Immature natural killer cell (primary cell): ENCODE data around the gene IGFL3. TPM values are rescaled to one million over a fixed set of nuclear protein-coding genes. Genes with fewer than 3 reads are reported as not detected.
A peak's percentile ranks its signal among the peaks of the same experiment; 100 is the strongest.
"Not testable (repeated sequence)": the region's sequence is repeated elsewhere in the genome, so short reads cannot be mapped to it uniquely, and the experiment has no call there.

Experiments
- DNase-seq, 3 donors: peaks; one replicate each; pipeline ENCODE4 v3.0.0; 2022; ENCODE audit warnings: mixed read lengths in 1 of 3
- H3K27ac Mint-ChIP-seq, 6 donors: one replicate each; pipeline ENCODE4 v1.8.0; 2020; ENCODE audit warnings: mixed read lengths in 6 of 6, mild to moderate bottlenecking in 5 of 6, inconsistent platforms in 4 of 6, moderate library complexity in 3 of 6
- H3K27me3 Mint-ChIP-seq, 3 donors: one replicate each; pipeline ENCODE4 v1.8.0; 2020 to 2021; ENCODE audit warnings: low read depth in 3 of 3, mild to moderate bottlenecking in 3 of 3, mixed read lengths in 3 of 3, moderate library complexity in 3 of 3, inconsistent platforms in 1 of 3
- H3K36me3 Mint-ChIP-seq, 3 donors: one replicate each; pipeline ENCODE4 v1.8.0; 2020; ENCODE audit warnings: mixed read lengths in 3 of 3, inconsistent platforms in 2 of 3, mild to moderate bottlenecking in 2 of 3
- H3K4me1 Mint-ChIP-seq, 2 donors: one replicate each; pipeline ENCODE4 v1.8.0; 2020; ENCODE audit warnings: inconsistent platforms in 2 of 2, mild to moderate bottlenecking in 2 of 2, mixed read lengths in 2 of 2, moderate library complexity in 1 of 2
- H3K4me3 Mint-ChIP-seq, 5 donors: one replicate each; pipeline ENCODE4 v1.8.0; 2020; ENCODE audit warnings: mild to moderate bottlenecking in 5 of 5, mixed read lengths in 5 of 5, inconsistent platforms in 3 of 5, moderate library complexity in 3 of 5
- H3K9me3 Mint-ChIP-seq, 6 donors: one replicate each; pipeline ENCODE4 v1.8.0; 2020; ENCODE audit warnings: mild to moderate bottlenecking in 6 of 6, mixed read lengths in 6 of 6, inconsistent platforms in 4 of 6, moderate library complexity in 3 of 6
- polyA plus RNA-seq, 3 donors: library from polyadenylated mRNA; unstranded; fragments of 300-500 nt; fragmentation: Illumina TruSeq; gene quantifications; one replicate each; pipeline ENCODE4 v1.2.3, GENCODE V29; 2021

IGFL3 gene
- polyA plus RNA-seq, 3 donors from 2014 or later = not detected

DNA sequence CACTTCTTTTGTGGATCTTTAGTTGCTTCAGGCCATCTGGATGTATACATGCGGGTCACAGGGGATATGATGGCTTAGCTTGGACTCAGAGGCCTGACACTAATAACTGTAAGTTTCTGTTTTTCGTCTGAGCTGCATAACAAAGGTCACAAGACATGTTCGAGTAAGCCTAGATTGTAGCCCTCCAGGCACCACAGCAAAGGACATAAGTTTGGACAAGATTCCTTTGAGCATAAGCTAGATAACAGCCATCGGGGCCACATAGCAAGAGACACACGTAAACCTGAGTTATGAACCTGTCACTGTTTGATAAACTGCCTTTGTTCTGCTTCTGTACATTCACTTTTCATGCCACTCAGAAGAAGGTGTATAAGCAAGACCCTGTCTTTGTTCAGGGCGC is 14.6 kb downstream of the IGFL3 start:
- no peaks in the 10 kb centered on the region for H3K9me3 Mint-ChIP-seq
- no peaks in the 10 kb centered on the region for H3K4me1 Mint-ChIP-seq
- no peak overlapping the region for H3K4me3 Mint-ChIP-seq
- no peak for DNase-seq
- peaks cover 2 to 5% (median 5%) of the 10 kb centered on the region in 3 donors for H3K27me3 Mint-ChIP-seq
- no peaks in the 10 kb centered on the region for H3K36me3 Mint-ChIP-seq
- H3K27ac Mint-ChIP-seq = no peak overlapping the region

DNA sequence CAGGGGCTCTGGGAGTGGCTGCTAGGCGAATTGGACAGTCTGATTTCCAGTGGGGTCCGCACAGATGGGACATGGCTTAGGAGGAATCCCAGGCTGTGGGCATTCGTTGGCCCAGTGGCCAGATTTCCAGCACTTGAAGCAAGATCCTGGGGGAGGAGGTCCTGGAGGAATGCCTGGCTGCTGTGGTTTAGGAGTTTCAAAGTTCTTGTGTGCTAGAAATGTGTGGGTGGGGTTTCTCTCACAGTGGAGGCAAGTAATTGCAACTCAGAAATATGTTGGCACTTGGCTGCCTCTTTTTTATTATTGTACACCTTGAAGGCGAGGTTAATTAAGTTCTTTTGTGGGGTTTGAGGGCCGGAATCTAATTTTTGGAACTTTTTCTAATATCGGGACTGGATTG is 17.1 kb downstream of the IGFL3 start:
- no peak overlapping the region for H3K27ac Mint-ChIP-seq
- no peaks in the 10 kb centered on the region for H3K4me1 Mint-ChIP-seq
- H3K4me3 Mint-ChIP-seq = no peak overlapping the region
- peaks cover 0 to 5% (median 5%) of the 10 kb centered on the region in 3 donors for H3K27me3 Mint-ChIP-seq
- no peaks in the 10 kb centered on the region for H3K9me3 Mint-ChIP-seq
- H3K36me3 Mint-ChIP-seq = no peaks in the 10 kb centered on the region
- no peak for DNase-seq

DNA sequence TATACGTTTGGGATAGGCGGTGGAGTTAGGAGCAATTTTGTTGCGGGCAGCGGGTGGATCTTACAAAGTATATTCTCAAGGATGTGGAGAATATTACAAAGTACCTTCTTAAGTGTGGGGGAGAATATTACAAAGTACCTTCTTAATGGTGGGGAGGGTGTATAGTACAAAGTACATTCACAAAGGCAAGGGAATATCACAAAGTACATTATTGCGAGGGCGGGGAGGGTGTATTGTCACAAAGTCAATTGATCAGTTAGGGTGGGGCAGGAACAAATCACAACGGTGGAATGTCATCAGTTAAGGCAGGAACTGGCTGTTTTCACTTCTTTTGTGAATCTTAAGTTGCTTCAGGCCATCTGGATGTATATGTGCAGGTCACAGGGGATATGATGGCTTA is 22.2 kb downstream of the IGFL3 start:
- not testable (repeated sequence) for H3K4me1 Mint-ChIP-seq, H3K36me3 Mint-ChIP-seq, H3K27ac Mint-ChIP-seq, H3K4me3 Mint-ChIP-seq, DNase-seq
- H3K9me3 Mint-ChIP-seq = peaks cover 8 to 15% (median 12%) of the 10 kb centered on the region in 6 donors
- peaks cover 5 to 12% (median 8%) of the 10 kb centered on the region in 3 donors for H3K27me3 Mint-ChIP-seq

DNA sequence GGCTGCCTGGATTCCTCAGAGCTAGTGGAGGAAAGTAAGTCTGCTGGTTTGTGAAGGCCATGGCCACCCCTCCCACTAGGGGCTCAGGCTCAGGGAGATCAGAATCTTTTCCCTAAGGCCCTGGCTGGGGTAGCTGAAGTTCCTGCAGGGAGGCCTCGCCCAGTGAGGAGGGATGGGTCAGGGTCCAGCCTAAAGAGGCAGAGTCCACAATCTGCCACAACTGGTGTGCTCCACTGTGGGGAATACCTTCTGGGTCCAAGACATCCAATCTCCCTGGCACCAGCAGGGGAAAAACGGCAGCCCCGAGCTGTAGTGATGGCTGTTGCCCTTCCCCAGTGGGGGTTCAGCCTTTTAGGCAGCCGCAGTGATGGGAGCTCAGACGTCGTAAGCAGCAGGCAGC is 23.2 kb downstream of the IGFL3 start:
- Mint-ChIP-seq H3K4me3 (no peak overlapping the region), H3K36me3 (no peaks in the 10 kb centered on the region), H3K9me3 (peaks cover 11 to 21% (median 16%) of the 10 kb centered on the region in 6 donors), H3K27ac (no peak overlapping the region), H3K27me3 (peaks cover 5 to 22% (median 10%) of the 10 kb centered on the region in 3 donors), H3K4me1 (no peaks in the 10 kb centered on the region)
- no peak for DNase-seq

DNA sequence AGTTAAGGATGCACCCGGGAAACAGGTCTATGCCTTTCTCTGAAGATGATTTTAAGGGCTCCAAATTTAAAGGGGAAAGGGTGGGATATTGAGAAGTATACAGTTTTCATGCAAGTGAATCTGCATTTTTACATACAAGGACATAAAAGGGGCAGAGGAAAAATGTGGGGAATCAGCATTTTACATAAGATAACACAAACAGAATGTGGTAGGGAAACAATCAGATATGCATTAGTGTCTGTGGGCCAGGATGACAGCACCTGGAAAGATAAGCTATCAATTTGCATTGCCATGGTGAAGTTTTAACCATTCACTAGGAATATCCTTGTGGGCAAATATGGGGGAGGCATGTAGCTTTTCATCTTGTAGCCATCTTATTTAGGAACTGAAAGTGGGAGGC is 24.1 kb downstream of the IGFL3 start:
- H3K9me3 Mint-ChIP-seq = peaks cover 14 to 21% (median 16%) of the 10 kb centered on the region in 6 donors
- H3K27ac Mint-ChIP-seq = no peak overlapping the region
- no peak for DNase-seq
- no peaks in the 10 kb centered on the region for H3K36me3 Mint-ChIP-seq
- no peaks in the 10 kb centered on the region for H3K4me1 Mint-ChIP-seq
- H3K27me3 Mint-ChIP-seq = peaks cover 6 to 28% (median 15%) of the 10 kb centered on the region in 3 donors
- no peak overlapping the region for H3K4me3 Mint-ChIP-seq

DNA sequence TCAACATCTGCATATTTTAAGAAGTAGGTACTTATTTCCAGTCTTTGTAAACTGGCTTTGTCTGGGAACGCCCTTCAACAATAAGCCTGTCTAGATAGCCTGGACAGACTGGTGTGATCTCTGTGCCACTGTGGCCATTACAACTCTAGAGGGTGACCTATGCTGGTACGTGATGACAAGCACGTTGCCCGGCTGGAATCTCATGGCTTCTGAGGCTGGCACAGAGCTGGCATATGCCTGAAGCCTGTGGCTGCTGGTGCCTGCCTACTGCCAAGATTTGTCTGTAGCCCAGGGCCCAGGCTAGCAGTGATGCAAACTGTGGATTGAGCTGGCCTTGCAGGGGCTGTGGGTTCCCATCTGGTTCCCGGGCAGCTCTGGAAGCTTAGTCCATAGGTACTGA is 34.0 kb downstream of the IGFL3 start:
- no peak overlapping the region for H3K27ac Mint-ChIP-seq
- no peak for DNase-seq
- peaks cover 15 to 42% (median 21%) of the 10 kb centered on the region in 6 donors for H3K9me3 Mint-ChIP-seq
- no peak overlapping the region for H3K4me3 Mint-ChIP-seq
- no peaks in the 10 kb centered on the region for H3K4me1 Mint-ChIP-seq
- peaks cover 17 to 26% (median 22%) of the 10 kb centered on the region in 3 donors for H3K27me3 Mint-ChIP-seq
- H3K36me3 Mint-ChIP-seq = peaks cover 0 to 6% (median 2%) of the 10 kb centered on the region in 3 donors

DNA sequence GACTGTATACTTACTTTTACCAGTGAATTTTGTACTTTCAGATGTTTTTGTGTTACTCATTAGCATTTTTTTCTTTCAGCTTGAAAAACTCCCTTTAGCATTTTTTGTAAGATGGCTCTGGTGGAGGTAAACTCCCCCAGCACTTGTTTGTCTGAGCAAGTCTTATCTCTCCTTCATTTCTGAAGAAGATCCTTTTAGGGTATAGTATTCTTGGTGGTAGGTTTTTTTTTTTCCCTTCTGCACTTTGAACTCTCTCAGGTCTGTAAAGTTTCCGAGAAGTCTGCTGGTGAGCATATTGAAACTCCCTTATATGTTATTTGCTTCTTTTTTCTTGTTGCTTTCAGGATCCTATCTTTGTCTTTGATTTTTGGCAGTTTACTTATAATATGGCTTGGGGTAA is 35.1 kb downstream of the IGFL3 start:
- Mint-ChIP-seq H3K36me3 (peaks cover 0 to 7% (median 5%) of the 10 kb centered on the region in 3 donors), H3K9me3 (peaks cover 17 to 52% (median 28%) of the 10 kb centered on the region in 6 donors), H3K27ac (no peak overlapping the region), H3K4me3 (no peak overlapping the region), H3K27me3 (peaks cover 16 to 29% (median 25%) of the 10 kb centered on the region in 3 donors), H3K4me1 (no peaks in the 10 kb centered on the region)
- DNase-seq = no peak

DNA sequence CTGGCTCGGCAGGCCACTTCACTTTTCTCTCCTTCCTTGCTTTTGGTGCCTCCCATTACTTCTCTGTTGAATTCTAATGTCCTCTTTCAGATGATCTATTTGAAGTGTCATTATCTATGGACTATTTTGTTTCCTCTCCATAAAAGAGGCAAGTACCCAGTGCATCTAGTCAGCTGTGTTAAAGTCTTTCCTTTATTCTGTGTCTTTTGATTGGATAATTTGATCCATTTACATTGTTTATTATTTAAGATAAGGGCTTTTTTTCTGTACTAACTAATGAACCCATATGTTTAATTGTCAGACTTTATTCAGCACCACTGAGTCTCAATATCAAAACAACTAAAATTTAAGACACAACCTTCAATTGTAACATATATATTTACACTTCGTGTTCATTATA is 36.4 kb downstream of the IGFL3 start:
- peaks cover 17 to 56% (median 30%) of the 10 kb centered on the region in 6 donors for H3K9me3 Mint-ChIP-seq

DNA sequence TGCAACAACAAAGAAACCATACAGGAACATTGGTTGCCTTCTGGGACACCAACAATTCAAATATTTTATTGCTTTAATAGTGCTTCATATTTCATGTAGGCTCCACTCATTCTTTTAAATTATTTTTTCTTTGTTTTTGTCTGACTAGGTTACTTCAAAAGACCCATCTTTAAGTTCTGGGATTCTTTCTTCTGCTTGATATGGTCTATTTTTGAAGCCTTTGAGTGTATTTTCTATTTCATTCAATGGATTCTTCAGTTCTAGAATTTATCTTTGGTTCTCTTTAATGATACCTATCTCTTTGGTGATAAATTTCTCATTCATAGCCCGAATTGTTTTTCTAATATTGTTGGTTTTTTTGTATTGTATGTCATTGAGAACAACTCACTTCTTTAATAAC is 38.6 kb downstream of the IGFL3 start:
- peaks cover 18 to 56% (median 30%) of the 10 kb centered on the region in 6 donors for H3K9me3 Mint-ChIP-seq
- no peak overlapping the region for H3K27ac Mint-ChIP-seq
- no peaks in the 10 kb centered on the region for H3K4me1 Mint-ChIP-seq
- DNase-seq = no peak
- peaks cover 0 to 7% (median 5%) of the 10 kb centered on the region in 3 donors for H3K36me3 Mint-ChIP-seq
- H3K27me3 Mint-ChIP-seq = peaks cover 16 to 45% (median 29%) of the 10 kb centered on the region in 3 donors
- no peak overlapping the region for H3K4me3 Mint-ChIP-seq

More for the DNA sequence above, 36.4 kb downstream of the IGFL3 start:
- no peak overlapping the region for H3K4me3 Mint-ChIP-seq
- H3K27me3 Mint-ChIP-seq = peaks cover 16 to 33% (median 27%) of the 10 kb centered on the region in 3 donors
- peaks cover 0 to 7% (median 5%) of the 10 kb centered on the region in 3 donors for H3K36me3 Mint-ChIP-seq
- H3K27ac Mint-ChIP-seq = no peak overlapping the region
- no peak for DNase-seq
- H3K4me1 Mint-ChIP-seq = no peaks in the 10 kb centered on the region

DNA sequence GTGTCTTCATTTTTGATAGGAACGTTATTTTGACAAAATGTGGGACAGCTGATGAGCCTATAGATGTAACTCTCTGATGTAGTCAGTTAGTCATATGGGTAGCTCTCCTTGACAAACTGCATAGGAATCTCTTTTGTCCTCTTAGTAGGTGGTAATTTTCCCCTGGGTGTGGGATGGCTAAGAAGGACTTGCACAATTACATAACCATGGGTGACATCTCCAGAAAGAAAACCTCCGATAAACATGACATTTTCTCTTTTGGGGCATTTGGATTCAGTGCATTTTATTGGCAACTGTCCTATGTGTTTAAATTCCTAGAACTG is 41.8 kb downstream of the IGFL3 start:
- Mint-ChIP-seq H3K36me3 (peaks cover 4 to 10% (median 5%) of the 10 kb centered on the region in 3 donors), H3K4me3 (no peak overlapping the region), H3K27me3 (peaks cover 8 to 46% (median 27%) of the 10 kb centered on the region in 3 donors), H3K27ac (no peak overlapping the region), H3K4me1 (no peaks in the 10 kb centered on the region), H3K9me3 (peaks cover 6 to 32% (median 22%) of the 10 kb centered on the region in 6 donors)
- DNase-seq = no peak

DNA sequence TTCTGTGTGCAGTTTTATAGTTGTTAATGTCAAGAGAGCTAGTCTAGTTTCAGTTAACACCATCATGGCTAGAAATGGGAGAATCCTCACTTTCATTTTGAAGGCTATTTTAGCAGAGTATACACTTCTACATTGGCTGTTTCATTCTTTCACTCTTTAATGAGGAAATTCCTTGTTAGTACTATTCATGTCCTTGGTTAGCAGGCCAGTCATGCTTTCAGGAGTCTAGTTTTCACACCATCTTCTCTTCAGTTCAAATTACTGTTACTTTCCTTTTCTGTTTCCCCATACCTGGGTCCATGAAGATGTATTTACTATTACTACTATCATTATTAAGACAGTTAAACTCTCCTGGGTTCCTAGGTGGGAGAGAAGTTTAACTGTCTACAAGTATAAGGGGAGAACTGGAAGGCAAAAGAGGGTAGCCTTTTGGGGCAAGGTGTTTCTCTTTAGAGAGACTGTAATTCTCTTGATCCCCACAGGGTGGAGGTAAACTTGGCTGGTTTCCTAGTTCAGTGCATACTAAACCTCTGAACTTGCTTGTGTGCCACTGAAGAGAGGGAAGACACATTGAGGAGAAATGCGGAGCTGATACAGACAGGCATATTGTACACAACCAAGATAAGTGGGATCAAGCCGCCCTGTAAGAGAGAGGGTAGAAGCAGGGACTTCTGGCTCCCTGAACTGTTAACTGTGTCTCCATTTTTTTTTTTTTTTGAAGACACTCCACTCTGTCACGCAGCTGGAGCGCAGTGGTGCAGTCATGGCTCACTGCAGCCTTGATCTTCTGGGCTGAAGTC is 42.4 kb downstream of the IGFL3 start:
- Mint-ChIP-seq H3K27me3 (peaks cover 11 to 46% (median 32%) of the 10 kb centered on the region in 3 donors), H3K4me1 (peaks cover 0 to 3% of the 10 kb centered on the region in 2 donors), H3K9me3 (peaks cover 6 to 30% (median 22%) of the 10 kb centered on the region in 6 donors), H3K36me3 (peaks cover 4 to 10% (median 5%) of the 10 kb centered on the region in 3 donors), H3K4me3 (no peak overlapping the region), H3K27ac (no peak overlapping the region)
- peak in 2 of 3 donors; percentile 3 to 17 for DNase-seq

DNA sequence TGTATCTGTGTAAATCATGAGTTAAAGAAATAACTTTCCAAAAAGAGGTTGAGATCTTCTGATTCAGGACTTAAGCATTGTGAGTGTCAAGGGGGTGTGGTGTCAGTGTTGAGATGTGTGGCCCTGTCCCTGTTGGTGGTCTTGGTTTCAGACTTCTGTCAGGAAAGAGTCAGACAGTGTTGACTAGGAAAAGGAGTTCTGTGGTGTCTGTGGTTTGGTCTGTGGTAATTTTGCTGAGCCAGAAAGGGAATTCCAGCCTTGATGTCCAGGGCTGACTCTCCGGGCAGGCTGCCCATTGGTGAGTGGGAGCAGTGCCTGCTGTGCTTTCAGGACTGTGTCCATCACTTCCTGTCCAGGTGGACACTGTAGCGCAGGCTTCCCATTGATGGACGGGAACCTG is 43.9 kb downstream of the IGFL3 start:
- Mint-ChIP-seq H3K27me3 (peaks cover 11 to 48% (median 32%) of the 10 kb centered on the region in 3 donors), H3K4me3 (no peak overlapping the region), H3K36me3 (peaks cover 4 to 5% (median 4%) of the 10 kb centered on the region in 3 donors), H3K27ac (no peak overlapping the region), H3K9me3 (peaks cover 3 to 16% (median 10%) of the 10 kb centered on the region in 6 donors), H3K4me1 (peaks cover 0 to 3% of the 10 kb centered on the region in 2 donors)
- no peak for DNase-seq

DNA sequence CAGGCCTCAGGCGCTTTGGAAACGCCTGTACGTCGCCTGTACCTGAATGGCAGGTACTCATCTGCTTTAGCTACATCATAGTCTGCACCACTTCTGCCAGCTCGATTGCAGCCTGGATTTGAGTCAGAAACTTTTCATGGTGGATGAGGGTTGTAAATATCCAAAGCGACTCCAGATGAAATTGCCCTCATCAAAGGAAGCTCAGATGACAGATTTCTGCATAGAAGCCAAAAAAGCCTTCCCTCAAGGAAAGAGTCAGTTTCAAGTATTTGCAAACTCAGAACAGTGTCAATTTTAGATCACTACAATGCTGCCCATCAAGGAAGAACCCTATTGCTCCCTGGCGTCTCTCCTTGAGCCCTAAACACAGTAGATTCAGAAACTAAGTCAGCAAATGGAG is 44.9 kb downstream of the IGFL3 start:
- peaks cover 0 to 4% (median 2%) of the 10 kb centered on the region in 3 donors for H3K36me3 Mint-ChIP-seq
- peaks cover 11 to 41% (median 27%) of the 10 kb centered on the region in 3 donors for H3K27me3 Mint-ChIP-seq
- H3K4me1 Mint-ChIP-seq = peaks cover 0 to 3% of the 10 kb centered on the region in 2 donors
- no peak overlapping the region for H3K4me3 Mint-ChIP-seq
- H3K27ac Mint-ChIP-seq = no peak overlapping the region
- peaks cover 0 to 6% (median 3%) of the 10 kb centered on the region in 6 donors for H3K9me3 Mint-ChIP-seq
- DNase-seq = no peak

DNA sequence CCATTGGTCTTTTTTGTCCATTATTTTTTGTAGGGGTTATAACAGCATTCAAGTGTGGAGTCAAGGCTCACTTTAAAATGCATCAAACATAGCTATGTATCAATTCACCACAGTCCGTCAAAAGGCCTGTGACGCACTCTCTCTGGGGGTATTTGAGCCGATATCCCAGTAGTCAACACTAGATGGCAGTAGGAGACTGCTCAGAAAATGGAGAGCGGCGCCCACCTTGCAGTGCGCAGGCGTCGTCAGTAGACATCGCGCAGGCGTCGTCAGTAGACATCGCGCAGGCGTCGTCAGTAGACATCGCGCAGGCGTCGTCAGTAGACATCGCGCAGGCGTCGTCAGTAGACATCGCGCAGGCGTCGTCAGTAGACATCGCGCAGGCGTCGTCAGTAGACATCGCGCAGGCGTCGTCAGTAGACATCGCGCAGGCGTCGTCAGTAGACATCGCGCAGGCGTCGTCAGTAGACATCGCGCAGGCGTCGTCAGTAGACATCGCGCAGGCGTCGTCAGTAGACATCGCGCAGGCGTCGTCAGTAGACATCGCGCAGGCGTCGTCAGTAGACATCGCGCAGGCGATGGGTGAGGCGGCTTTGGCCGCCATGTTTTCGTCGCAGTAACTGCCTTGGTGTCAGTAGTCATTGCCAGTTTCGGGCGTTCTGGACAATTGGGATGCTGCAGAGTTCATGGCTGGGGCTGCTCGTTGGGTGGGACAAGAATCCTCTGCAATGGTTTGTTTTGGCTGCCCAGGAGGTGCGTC is 45.7 kb downstream of the IGFL3 start:
- H3K27ac Mint-ChIP-seq, H3K4me3 Mint-ChIP-seq, H3K9me3 Mint-ChIP-seq, H3K36me3 Mint-ChIP-seq, H3K4me1 Mint-ChIP-seq: not testable (repeated sequence)
- DNase-seq = peak; percentile 3 to 6 (median 4)
- H3K27me3 Mint-ChIP-seq = peaks cover 10 to 41% (median 25%) of the 10 kb centered on the region in 3 donors
